GM18502 (cell line): ENCODE measurements around the gene KIAA1614.
A peak's percentile ranks its signal among the peaks of the same experiment; 100 is the strongest.

ENCODE experiments used
- ATAC-seq: cut with Tn5 transposase; IDR thresholded peaks from one replicate; pipeline ENCODE4 v1.9.1; 2021; ENCODE audit warnings: mild to moderate bottlenecking; ENCODE audit not compliant: unreplicated experiment, poor library complexity

The KIAA1614 gene, protein sequence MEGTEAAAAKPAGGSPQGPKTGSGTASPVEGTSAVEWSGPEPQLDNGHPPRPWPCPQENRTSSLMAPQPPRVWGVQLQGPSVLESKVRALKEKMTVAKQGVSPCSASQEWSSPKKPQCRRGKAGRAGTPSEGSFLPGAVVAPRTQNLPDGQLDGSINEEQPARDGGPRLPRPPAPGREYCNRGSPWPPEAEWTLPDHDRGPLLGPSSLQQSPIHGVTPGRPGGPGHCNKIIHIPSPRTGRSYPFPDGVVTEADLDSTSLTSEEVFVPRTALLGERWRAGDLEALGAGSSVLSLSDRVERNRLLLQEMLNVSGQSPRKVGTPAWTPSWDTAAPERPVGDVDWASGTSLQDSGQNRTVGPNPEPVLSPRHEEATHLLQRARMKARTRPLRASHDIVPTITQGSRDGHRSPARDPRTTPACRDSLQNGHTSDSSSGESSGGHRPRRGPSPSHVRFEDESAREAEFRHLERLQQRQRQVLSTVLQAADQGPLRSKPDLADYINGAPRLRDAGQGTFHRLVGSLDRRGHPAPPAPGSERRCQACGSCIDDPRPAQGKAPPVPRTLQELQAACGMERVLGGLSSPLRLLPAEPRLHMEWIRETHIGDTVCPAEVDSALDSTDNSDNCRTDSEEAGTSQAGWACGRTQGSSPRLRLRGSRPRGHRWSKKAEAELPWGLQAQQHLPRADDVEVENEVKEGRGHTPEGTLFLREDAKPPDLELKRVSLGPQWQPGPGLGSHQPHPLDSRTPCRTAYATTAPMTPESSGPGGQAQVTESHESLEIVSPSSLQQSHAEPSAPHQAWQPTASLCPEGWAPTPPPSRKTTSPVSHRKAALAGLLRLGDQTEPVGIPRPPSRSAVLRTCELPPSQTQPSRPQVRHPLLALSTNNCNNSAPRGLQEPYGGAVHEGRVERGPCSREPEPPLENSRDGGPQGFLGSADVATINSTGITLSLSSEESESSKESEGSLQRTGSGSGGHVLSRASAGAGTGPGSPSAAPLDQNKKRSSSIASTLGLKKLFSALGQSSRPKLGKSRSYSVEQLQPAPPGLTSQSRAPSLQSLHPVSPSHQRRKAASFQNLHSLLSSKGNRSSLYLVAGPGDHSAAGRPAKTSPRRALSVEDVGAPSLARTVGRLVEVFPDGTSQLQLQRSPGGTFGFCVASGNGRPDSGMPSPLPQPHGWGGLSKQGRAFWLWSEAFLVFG

GRCh38 chr1:180912801-180913565 is at the start of gene KIAA1614:
Gene KIAA1614, plus strand, starts transcription at chr1:180912897. Its CDS starts 347 bp downstream, at chr1:180913244.
- no peak for ATAC-seq

- no peak for ATAC-seq
Measured at GRCh38 chr1:180863158-180863775, 49.4 kb upstream of the KIAA1614 start.

DNA sequence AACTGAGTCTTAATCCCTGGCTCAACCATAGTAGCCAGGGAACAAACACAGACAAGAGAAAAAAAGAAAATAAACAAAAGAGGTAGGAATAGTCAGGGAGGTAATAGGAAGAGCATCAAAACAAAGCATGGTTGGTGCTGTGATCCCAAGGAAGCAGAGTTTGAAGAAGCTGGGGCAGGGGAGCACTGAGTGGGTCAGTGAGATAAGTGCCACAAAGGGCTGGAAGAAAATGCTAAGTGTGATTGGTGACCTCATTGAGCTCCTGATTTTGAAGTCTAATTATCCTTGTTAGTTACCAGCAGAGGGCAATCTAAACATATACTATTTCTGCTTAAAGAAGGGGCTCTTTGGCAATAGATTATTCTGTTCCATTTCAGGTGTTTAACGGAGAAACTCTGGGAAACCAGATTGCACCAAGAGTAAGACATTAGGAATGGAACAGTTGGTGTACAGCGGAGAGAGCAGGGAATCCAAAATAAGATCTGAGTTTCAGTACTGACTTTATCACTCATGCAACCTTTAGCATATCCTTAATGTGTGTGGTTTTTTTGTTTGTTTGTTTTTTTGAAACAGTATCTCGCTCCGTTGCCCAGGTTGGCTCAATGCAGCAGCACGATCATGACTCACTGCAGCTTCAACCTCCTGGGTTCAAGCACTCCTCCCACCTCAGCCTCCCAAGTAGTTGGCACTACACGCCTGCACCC is 30.7 kb upstream of the KIAA1614 start:
- ATAC-seq, result no peak

DNA sequence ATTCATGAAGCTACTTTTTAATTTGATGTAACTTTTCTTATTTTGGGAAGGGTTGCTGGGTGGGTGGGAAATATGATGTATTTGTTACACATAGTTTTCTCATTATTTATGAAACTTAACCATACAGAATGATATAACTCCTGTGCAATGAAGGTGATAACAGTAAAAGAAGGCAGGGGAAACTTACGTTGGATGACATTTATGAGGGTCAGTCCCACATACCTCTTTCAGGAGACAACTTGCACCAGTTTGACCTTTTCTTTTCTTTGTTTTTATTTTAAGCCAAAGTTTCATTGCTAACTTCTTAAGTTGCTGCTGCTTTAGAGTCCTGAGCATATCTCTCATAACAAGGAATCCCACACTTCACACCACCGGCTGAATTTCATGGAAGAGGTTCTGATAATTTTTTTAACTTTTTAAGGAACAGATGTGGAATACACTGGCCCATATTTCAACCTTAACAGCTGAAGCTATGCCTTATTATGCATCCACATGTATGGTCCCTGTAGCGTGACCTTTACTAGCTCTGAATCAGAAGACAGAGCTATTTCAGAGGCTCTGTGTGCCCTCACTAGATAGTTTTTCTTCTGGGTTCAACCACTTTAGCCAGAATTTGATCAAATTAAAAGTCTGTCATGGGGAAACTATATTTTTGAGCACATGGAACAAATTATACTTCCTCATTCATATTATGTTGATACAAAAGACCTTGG is 28.0 kb upstream of the KIAA1614 start:
- ATAC-seq, result no peak

GRCh38 chr1:180886338-180886737 is 26.4 kb upstream of the KIAA1614 start:
- no peak for ATAC-seq

DNA sequence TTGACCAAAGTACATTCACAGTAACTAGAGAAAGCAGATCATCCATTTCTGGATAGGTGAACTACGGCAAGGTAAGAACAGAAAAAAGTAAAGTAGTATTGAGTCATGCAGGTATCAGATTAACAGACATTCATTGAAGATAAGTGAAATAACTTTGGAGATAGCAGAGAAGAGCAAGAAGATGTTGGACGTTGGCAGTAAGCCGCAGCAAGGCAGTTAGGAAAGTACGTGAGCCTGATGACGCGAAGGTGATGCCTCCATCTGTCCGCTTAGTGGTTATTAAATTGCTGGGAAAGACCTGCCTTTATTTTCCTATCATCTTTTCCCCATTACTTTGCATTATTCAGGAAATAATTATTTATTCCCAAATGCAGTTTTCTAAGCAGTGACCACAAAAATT is 24.9 kb upstream of the KIAA1614 start:
- ATAC-seq, result no peak

GRCh38 chr1:180888870-180889269 is 23.8 kb upstream of the KIAA1614 start:
- ATAC-seq, result peak; percentile 90

DNA sequence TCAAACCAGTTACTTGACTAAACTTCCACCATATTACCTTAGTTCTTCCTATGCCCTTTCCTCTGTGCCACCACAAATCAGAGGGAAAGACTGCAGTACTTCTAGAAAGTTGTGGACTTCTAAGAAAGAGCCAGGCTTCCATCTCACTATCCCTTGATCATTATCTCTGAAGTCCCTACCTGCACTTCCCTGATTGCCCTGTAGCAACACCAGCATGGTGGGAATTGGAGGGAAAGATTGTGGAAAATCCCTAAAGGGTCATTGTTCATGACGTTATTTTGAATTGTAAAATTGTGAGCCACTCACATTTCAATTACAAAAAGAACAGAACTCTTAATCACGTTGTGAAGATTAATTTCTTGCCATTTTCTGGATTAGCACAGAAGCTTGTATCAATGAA is 23.4 kb upstream of the KIAA1614 start:
- ATAC-seq, result peak; percentile 14

DNA sequence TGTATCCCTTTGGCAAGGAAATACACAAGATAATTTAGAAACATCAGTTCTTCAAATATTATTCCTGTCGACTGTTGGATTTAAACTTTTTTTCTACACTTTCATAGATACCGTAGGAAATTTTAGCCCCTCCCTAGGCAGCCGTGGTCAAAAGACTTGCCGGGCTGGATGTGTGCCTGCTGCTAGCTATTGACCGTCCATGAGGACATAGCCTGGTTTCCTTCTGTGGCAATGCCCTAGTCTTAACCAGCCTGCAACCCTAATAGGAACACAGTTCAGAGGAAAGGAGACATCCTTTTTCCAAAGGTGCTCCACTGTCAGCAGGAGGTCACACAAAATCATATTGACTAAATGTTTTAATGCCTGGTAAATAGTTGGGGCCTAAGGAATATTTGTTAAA is 20.4 kb upstream of the KIAA1614 start:
- ATAC-seq, result no peak

DNA sequence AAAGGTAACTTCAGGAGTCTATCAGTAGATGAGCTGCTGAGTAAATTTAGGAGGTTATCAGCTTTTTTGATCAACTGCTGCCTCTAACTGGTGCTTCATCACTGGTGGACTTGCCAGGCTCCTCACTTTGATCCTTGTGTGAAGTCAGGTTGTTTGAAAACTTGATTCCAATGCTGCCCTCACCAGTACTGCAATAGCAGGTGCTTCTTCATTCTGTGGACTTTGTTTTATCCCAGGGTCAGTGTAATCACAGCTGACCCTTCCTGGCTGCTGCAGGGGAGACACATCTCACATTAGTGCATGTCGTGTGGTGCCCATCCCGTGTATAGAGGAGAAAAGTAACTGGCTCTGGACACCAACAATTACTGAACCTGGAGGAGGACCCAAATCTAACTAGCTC is 20.0 kb upstream of the KIAA1614 start:
- ATAC-seq, result no peak

- no peak for ATAC-seq
Measured at GRCh38 chr1:180893614-180894013, 19.1 kb upstream of the KIAA1614 start.

DNA sequence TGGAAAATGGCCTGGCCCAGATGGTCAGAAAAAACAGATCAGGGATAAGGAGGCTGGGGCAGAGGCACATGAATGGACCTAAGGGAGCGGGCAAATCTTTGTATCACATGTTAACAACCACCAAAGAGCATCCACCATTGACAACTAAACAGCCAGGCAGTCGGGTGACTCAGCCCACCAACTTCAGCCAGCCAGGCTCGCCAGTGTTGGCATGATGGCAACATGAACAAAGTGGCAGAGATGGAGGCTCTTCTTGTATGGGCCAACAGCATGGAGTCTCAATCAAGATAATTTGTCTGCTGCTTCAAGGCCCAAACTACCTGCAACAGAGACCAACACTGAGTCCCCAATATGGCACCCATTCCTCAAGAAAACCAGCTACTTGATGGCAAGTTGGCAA is 16.5 kb upstream of the KIAA1614 start:
- ATAC-seq, result no peak

DNA sequence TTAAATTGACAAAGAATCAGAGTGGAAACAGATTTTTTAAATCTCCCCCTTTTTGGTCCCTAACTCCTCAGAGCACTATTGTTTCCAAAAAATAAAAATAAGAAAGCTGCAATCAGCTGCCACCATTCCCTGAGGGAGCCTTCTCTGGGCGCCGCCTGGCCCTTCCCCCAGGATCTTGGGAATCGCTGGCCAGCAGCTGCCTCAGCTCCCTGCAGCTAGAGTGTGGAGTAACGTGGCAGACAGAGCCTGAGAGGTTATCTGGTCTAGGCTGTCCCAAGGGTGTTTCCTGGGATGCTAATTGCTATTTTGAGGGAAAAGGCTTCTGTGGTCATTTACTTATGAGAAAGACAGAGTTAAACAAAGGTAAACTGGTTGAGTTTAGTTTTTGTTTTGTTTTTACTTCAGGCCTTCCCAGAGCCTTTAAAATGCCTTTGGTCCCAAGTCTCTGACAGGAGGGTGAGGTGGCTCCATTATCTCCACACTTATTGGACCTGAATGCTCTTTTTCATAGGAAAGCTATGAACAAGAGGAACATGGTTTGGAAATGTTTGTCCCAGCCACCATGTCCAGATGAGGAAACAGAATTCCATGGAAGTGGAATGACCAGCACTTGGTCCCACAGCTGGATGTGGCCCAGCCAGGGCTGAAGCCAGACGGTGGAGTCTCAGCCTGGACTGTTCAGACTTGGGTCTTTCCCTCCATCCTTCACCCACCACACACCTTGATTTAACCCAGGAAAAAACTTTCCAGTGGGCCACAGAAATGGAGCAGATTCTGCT is 14.1 kb upstream of the KIAA1614 start:
- ATAC-seq, result no peak

- ATAC-seq, result no peak
Measured at GRCh38 chr1:180899262-180899661, 13.4 kb upstream of the KIAA1614 start.

GRCh38 chr1:180901076-180901990 is 11.4 kb upstream of the KIAA1614 start:
- ATAC-seq, result no peak

GRCh38 chr1:180902541-180902940 is 10.2 kb upstream of the KIAA1614 start:
- ATAC-seq, result no peak

GRCh38 chr1:180905927-180906326 is 6.8 kb upstream of the KIAA1614 start:
- ATAC-seq, result no peak
